GM21529 (cell line): ENCODE results near the gene SLC6A11.

Experiments
- ATAC-seq: cut with Tn5 transposase; IDR thresholded peaks from one replicate; pipeline ENCODE4 v1.9.1; 2021; ENCODE audit not compliant: unreplicated experiment

The SLC6A11 gene

DNA sequence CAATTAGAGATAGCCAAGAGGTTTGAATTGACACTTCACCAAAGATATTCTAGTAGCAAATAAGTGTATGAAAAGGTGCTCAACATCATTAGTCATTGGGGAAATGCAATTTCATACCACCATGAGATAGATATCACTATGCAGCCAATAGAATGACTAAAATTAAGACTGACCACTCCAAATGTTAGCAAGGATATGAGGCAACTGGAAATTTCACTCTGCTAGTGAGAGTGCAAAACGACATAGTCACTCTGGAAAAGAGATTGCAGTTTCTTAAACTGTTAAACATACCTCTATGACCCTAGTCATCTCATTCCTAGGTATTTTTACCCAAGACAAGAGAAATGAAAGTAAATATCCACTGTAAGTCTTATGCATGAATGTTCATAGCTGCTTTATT lies 27.6 kb upstream of the SLC6A11 start:
- ATAC-seq = no peak

DNA sequence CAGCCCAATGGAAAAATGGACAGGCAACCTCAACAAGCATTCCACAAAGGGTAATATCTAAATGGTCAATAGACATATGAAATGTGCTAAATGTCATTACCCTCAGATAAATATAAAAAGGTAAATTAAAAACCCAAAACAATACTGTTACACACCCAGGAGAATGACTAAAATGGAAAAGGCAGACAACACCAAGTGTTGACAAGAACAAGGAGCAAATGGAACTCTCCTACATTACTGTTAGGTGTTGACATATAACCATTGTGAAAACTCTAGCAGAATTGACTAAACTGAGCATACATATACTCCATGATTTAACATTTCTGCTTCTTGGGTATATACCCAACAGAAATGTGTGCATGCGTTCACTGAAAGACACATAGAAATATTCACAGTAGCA lies 25.3 kb upstream of the SLC6A11 start:
- no peak for ATAC-seq

DNA sequence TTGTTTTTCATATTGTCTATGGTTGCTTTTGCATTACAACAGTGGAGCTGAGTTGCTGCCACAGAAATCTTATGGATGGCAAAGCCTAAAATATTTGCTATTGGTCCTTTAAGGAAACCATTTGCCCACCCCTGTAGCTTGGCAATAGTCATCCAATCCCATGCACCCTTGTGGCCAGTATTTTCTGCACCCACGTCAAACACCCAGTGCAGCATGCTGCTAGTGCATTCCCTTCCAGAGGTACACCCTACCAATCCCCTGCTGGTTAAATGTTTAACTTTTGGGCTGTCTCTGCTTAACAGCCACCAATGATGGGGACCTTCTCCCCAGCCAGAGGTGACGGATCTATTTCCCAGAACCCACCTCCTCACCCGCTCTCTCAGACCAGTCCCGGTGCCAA lies 23.8 kb upstream of the SLC6A11 start:
- no peak for ATAC-seq

DNA sequence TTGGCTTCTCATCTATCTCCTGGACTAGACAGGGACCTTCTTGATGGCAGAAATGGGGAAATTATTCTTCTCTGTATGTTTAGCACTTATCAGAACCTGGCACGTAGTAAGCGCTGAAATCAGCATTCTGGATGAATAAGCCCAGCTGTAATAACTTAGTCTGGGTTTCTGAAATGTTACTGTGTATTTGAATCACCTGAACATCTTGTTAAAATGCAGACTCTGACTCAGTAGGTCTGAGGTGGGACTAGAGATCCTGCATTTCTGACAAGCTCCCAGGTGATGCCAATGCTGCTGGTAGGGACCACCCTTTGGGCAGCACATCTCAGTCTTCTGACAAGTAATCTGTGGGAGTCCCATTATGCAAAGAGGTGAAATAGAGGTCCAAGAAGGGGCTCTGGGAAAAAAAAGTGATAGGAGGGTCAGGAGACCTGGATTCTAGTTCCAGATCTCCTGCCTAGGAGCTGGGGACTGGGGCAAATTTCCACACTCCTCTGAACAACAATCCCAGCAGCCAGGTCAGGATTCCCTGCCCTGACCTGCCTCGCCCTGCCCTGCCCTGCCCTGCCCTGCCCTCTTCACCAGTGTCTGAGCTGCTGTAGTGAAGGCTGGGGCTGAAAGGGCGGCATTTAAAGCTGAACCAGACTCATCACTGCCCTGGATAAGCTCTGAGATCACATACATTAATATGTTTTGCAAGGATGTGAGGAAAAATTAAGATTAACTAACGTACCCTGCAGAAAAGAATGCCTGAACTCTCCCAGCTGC lies 17.2 kb upstream of the SLC6A11 start:
- ATAC-seq = no peak

DNA sequence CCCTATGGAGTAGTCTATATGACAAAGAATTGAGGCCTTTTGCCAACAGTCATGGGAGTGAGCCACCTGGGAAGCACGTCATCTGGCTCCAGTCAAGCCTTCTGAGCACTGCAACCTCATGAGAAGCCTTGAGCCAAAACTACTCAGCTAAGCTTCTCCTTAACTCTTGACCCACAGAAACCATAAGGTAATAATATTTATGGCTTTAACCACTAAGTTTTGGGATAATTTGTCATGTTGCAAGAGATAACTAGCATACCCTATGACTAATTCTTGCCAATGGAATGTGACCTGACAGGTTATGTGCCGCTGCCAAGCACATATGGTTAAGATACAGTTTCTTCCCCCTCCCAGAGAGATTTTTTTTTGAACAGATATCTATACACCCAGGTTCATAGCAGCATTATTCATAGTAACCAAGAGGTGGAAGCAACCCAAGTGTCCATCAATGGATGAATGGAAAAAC lies 11.8 kb upstream of the SLC6A11 start:
- ATAC-seq = no peak

DNA sequence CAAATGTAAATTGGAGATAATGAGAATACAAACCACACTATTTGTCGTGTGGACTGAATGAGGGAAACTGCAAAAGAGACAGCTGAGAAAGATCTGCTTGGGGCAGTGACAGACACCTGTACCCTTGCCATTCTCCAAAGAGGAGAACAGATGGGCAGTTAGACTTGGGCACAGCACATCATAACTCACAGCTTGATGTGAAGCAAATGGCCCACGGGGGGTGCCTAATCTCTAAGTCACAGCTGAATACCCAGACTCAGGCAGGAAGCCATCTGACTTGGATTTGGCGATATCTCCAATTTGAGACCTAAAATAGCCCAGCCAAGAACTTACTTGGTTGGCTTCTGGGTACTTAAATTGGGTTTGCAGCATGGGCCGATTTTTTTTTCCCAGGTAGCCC lies 10.0 kb upstream of the SLC6A11 start:
- no peak for ATAC-seq

DNA sequence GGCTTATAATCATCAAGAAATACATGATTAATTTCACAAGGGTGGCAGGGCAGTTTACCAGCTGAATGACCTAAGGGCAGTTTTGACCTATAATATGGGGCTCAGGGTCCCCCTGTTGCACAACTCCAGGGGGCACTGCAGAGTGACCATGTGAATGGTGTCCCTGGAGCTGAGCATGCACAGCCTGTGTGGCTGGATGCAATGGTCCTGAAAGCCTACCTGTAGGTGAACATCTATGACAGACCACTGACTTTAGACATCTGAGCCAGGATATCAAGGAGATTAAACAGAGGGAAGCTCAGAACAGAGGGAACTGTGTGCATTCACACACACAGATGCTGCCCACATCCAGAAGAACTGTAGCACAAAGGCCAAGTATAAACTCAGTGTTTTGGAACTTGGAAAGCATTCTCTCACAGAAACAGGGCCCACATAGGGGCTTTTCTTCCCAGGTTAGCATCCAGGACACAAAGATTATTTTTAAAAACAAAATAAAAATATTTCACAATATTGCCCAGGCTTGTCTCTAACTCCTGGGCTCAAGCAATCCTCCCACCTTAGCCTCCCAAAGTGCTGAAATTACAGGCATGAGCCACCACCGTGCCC lies 7.8 kb upstream of the SLC6A11 start:
- no peak for ATAC-seq

DNA sequence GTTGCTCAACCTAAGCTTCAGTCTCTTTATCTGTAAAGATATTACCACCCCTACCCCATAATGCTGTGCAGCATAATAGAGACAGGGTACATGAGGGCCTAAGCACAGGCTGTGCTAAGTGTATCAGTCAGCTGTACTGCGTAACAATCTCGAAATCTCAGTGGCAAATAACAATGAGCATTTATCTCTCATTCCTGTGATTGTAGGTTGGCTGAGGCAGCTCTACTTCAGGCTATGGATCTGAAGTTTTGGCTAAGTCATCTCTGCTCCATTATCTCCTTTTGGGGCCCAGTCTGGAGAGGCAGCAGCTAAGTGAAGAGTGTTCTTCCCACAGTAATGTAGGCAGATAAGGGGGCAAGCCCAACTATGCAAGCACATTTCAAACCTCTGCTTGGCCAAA lies 7.1 kb upstream of the SLC6A11 start:
- no peak for ATAC-seq

DNA sequence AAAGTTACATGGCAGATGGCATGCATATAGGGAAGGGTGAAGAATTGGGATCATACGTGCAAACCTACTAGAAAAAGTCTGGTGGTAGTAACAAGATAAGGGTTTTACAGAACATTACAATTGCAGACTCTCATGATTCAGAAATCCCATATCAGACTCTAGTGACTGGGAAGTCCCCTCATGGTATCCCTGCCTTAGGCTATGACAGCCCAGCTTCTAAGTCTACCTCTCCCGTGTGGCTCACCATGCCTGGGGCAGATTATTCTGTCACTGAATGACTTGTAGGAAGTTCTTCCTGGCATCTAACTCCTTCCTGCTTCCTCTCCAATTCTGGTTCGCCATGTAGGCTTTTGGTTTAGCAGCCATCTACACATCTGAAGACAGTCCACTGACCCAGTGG lies 5.7 kb upstream of the SLC6A11 start:
- ATAC-seq = no peak

DNA sequence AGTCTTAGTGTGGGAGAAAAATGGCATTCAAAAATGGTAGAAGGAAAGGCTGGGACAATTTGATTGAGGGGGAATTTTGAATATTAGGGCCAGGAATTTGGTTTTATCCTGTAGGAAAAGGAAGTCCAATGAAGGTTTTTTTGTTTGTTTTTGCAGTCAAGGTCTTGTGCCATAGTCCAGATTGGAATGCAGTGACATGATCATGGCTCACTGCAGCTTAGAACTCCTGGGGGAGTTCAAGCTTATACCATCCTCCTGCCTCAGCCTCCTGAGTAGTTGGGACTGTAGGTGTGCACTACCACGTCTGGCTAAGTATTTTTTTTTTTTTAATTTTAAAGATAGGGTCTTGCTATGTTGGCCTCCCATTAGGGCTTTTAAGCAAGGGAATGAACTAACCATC lies 2.6 kb upstream of the SLC6A11 start:
- no peak for ATAC-seq

DNA sequence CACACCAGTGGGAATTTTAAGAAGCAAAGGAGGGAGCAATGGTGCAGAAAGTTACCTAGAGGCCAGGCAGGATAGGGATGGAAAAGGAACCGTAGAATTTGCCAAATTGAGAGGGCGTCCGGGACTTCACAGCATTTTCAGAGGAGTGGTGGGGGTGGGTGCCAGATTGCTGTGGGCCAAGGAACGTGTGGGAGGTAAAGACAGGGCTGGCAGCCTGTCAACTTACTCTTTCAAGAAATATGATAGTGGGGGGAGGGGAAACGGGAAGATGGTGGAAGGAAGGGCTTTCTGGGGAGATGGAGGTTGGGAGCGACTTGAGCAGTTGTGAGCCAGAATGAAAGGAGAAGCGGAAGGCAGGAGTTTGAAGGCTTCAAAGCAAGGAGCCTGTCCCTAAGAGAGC lies 1.4 kb upstream of the SLC6A11 start:
- ATAC-seq = no peak

DNA sequence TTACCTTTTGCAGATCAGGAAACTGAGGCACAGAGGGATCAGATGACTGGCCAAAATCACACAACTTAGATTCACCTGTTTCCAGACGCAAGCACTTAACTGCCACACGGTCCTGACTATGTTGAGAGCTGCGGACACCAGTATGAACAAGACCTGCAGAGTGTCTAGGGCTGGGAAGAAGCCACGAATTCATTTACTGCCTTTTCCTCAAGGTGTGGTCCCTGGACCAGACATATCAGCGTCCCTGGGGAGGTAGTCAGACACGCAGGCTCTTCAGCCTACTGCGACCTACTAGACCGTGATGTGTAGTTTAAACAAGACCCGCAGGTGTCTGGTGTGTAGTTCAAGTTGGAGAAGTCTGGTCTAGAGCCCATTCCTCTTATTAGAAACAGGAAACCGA lies 541 bp upstream of the SLC6A11 start:
- ATAC-seq = no peak

DNA sequence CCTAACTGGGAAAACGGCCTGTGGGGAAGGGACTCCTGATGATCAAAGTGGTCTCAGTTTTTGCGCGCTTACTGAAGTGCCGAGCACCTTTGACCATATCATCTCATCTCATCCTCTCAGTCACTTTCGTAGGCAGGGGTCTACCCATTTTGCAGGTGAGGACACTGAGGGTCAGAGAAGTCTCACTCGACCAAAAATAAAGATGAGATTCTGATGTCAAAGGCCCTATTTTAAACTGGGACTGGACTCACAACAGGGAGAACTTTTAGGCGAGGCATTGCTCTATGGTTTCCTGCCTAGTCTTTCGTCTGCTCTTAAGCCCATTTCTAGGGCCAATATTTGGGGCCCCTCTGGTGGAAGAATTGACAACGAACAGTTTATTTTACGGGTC lies 830 bp downstream of the SLC6A11 start:
- ATAC-seq = no peak

DNA sequence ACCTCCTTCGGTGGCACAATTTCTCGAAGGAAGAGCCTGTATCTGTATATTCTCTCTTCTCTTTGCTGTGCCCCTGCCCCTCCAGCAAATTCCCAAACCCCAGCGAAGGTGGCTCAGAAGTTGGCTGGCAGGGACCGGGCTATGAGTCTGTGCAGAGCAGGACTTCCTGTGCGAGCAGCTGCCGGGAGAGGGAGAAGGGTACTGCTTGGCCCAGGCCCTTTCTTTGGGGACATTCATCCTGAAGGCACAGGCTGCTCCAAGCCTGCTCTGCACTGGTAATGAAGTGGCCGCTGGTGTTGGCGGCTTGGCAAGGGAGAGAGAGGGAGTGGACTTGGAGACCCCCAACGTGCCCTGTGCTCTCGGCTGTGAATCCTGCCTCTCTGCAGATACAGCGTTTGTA lies 1.5 kb downstream of the SLC6A11 start:
- no peak for ATAC-seq

DNA sequence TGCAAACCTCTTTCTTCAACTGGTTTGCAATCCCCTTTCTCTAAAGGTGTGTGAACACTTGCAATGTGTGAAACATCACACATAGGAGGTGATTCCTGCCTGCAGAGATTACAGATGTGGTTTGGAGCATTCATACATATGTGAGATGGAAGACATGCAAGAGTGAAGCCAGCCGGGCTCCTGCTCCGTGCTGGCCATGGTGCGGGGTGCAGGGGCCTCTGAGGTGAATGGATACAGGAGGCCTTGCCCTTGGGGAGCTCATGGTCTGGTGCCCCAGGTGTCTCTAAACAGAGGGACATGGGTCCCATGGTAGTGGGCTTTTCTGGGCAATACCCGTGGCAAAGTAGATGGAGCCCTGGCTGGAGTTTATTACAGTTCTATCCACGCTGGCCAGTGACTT lies 6.0 kb downstream of the SLC6A11 start:
- ATAC-seq = no peak

DNA sequence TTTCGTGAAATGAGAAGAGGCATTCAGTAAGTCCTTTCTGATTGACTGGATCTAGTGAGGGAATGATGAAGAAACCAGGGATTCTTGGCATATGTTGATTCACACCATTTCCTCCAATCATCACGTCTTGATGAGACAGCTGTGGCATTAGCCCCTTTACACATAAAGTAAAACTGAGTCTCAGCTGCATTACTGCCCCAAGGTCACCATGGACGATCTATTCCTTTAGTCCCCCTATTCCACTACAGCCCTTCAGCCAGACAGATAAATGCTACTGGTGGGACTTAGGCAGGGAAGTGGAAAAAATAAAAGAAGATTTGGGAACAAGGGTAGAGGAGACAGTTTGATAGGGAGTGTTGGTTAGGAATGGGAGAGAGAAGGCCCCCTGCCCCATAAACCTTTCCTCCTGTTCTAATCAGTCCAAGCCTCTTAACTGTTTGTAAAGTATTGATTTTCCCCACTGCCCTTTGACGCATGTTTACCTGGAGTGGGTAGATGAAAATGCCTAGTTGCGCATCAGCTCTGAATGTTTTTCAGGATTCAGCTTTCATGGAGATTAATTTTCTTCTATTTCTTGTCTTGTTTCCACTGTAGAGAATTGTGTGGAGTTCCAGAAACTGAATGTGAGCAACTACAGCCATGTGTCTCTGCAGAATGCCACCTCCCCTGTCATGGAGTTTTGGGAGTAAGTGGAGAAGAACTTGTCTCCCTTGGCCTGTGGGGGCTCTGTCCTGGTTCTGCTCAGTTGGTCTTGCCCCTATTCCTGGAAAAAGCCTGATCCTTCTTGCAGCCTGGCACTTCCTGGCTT lies 6.9 kb downstream of the SLC6A11 start:
- no peak for ATAC-seq

DNA sequence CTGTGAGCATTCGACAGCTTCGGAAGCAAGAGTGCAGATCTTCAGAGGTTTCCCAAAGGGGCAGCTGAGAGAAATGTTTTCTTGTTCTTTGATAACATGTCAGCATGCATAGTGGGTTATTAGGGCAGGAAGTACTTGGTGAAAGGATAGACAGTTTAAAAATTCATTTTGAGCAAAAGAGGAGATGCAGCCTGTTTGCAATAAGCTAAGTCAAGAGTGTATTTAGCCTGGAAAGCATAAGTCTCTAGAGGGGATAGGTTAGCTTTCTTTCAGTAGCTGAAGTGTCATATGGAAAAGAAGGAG lies 7.4 kb downstream of the SLC6A11 start:
- ATAC-seq = no peak

DNA sequence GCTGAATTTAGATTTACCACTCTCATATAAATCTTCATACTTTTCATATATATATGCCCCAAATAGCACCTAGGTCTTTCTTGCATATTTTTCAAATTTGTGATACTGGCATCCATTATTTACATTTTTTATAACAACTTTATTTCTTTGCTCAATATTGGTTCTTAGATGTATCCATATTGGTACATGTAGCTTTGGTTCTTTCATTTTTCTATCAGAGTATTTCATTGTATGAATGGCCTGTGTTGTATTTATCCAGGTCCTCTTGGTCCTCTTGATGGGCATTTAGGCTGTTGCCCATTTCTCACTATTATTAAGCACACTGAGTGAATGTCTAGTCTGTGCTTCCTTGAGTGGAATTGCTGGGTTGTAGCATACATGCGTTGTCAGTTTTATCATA lies 8.4 kb downstream of the SLC6A11 start:
- ATAC-seq = no peak

DNA sequence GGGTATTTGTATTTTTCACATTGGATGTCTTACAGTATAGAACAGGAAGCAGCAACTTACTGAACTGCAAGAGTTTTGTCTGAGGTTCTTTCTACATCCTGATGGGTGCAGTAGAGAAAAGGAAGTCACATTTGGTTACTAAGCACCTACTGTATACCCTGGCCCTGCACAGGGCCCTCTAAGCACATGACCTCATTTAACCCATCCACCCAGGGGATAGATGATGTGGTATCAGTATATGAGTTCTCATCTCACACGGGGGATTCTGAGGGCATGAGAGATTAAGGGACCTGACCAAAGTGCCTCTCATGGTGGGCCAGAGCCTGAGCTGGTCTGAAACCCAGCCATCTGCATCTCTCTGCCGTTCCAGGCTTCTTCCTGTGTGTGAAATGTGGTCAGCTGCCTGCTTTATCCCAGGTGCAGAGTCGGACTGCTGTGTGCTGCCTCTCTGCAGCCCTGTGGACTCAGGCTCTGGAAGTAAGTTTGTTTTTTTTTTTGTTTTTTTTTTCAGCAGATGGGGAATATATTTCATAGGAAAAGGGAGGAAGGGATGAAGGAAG lies 17.9 kb downstream of the SLC6A11 start:
- no peak for ATAC-seq

DNA sequence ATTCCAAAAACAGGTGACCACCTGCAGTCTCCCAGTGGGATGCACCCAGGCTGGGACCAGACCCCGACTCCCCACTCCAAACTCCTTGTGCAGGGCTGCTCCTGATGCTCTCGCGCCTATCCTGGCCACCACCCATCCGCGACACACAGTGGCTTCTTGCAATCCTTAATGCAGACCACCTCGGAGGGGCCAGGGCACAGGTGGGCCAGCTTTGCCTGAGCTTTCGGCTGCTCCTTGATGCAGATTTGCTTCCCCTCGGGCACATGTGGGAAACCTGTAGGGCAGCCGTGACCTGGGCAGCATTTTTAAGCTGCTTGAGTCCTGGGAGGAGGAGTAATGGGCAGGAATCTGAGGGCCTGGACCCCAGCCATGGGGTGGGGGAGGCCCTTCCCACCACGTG lies 18.9 kb downstream of the SLC6A11 start:
- ATAC-seq = no peak

DNA sequence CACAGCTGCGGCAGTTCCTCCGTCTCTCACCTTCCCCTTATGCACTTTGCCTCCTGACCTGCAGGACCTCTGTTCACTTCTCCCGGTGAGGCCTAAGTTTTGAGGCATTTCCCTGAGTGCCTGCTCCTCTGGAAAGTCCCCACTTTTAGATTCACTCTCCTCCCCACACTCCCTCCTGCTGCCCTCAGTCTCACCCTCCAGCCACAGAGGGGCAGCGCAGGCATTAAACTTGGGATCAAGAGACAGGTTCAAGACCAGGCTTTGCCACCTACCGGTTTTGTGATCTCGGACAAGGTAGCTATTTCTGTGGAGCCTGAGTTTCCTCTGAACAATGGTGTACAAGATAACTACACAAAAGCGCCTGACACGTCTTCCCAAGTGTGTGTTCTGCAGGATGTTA lies 19.4 kb downstream of the SLC6A11 start:
- no peak for ATAC-seq

DNA sequence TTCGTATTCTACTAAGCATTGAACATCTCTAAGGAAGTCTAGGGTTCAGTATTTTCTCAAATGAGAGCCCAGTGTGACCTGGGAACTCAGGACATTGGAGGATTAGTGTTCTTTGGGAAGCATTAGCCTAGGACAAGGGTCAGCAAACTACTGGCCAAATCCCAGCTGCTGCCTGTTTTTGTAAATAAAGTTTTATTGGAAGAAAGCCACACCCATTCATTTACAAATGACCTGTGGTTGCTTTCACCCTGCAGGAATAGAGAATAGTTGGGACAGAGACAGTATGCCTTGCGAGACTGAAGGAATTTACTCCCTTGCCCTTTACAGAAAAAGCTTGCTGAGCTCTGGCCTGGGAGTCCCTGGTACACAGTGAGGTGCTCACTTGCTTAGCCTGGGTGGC lies 20.6 kb downstream of the SLC6A11 start:
- ATAC-seq = no peak
